HepG2 (cell line): ENCODE data around the gene ZNF865. TPM values are rescaled to one million over a fixed set of nuclear protein-coding genes. Genes with fewer than 3 reads are reported as not detected.

ENCODE experiments used
- ATRX ChIP-seq: sonication (generic); formaldehyde crosslinking; IDR thresholded peaks from 2 replicates; pipeline ENCODE4 v1.4.0; 2020; ENCODE audit warnings: missing genetic modification reagents, borderline replicate concordance
- DR1 ChIP-seq: sonication (generic); formaldehyde crosslinking; IDR thresholded peaks from 2 replicates; pipeline ENCODE4 v1.8.0; 2021; ENCODE audit warnings: mild to moderate bottlenecking, missing genetic modification reagents, inconsistent platforms
- EED ChIP-seq: sonication (generic); formaldehyde crosslinking; IDR thresholded peaks from 2 replicates; pipeline ENCODE4 v1.5.0; 2020; ENCODE audit warnings: mild to moderate bottlenecking, missing genetic modification reagents
- EZH2 ChIP-seq: conservative IDR thresholded peaks from 2 replicates; pipeline ENCODE4 v1.6.1; 2012; ENCODE audit warnings: mild to moderate bottlenecking, low read depth, low read length, moderate library complexity
- HIVEP1 ChIP-seq: sonication (generic); formaldehyde crosslinking; IDR thresholded peaks from 2 replicates; pipeline ENCODE4 v1.4.0; 2020; ENCODE audit warnings: mild to moderate bottlenecking, missing genetic modification reagents
- HNRNPUL1 ChIP-seq: fragments of 200-400 bp; formaldehyde crosslinking; IDR thresholded peaks from 2 replicates; pipeline ENCODE4 v1.6.1; 2017; ENCODE audit warnings: low read depth, mild to moderate bottlenecking, low read length, moderate library complexity
- LCORL ChIP-seq, 2 experiments: fragments of 450-650 bp in 1 of 2; sonication (generic) in 1 of 2; formaldehyde crosslinking in 1 of 2; IDR thresholded peaks; 2 replicates each; pipeline versions ENCODE4 v1.5.0 to v1.6.1; 2017 to 2020; ENCODE audit warnings: antibody characterized with exemption in 1 of 2, missing genetic modification reagents in 1 of 2
- MAFF ChIP-seq: IDR thresholded peaks from 2 replicates; pipeline ENCODE4 v1.6.1; 2011; ENCODE audit warnings: low read depth, low read length, improper control_type of control experiment
- POLR2G ChIP-seq: fragments of 200-400 bp; formaldehyde crosslinking; IDR thresholded peaks from 2 replicates; pipeline ENCODE4 v1.6.1; 2018; ENCODE audit warnings: mild to moderate bottlenecking, low read depth, low read length, moderate library complexity
- RFXANK ChIP-seq: IDR thresholded peaks from 2 replicates; pipeline ENCODE4 v1.6.1; 2016
- SAP130 ChIP-seq: IDR thresholded peaks from 2 replicates; pipeline ENCODE4 v1.6.1; 2016; ENCODE audit warnings: low read depth
- TP53 ChIP-seq: sonication (generic); formaldehyde crosslinking; conservative IDR thresholded peaks from 2 replicates; pipeline ENCODE4 v1.4.0; 2020; ENCODE audit warnings: missing genetic modification reagents
- ZFP90 ChIP-seq: sonication (generic); formaldehyde crosslinking; IDR thresholded peaks from 2 replicates; pipeline ENCODE4 v1.8.0; 2022; ENCODE audit warnings: missing genetic modification reagents, mild to moderate bottlenecking, inconsistent platforms, borderline replicate concordance
- ZMAT3 ChIP-seq: sonication (generic); formaldehyde crosslinking; conservative IDR thresholded peaks from 2 replicates; pipeline ENCODE4 v1.7.0; 2021; ENCODE audit warnings: missing genetic modification reagents
- ZNF564 ChIP-seq: sonication (generic); formaldehyde crosslinking; IDR thresholded peaks from 2 replicates; pipeline ENCODE4 v1.8.1; 2023; ENCODE audit warnings: mild to moderate bottlenecking, missing genetic modification reagents
- ZNF572 ChIP-seq: sonication (generic); formaldehyde crosslinking; IDR thresholded peaks from 2 replicates; pipeline ENCODE4 v1.5.1; 2020; ENCODE audit warnings: mild to moderate bottlenecking, missing genetic modification reagents
- ZNF652 ChIP-seq: IDR thresholded peaks from 2 replicates; pipeline ENCODE4 v1.6.1; 2016; ENCODE audit warnings: low read depth, borderline replicate concordance
- ZNF768 ChIP-seq: sonication (generic); formaldehyde crosslinking; IDR thresholded peaks from 2 replicates; pipeline ENCODE4 v1.4.0; 2020; ENCODE audit warnings: missing genetic modification reagents
- ZNF772 ChIP-seq: sonication (generic); formaldehyde crosslinking; IDR thresholded peaks from 2 replicates; pipeline ENCODE4 v1.5.0; 2020; ENCODE audit warnings: mild to moderate bottlenecking, missing genetic modification reagents
- ZNF782 ChIP-seq: sonication (generic); formaldehyde crosslinking; IDR thresholded peaks from 2 replicates; pipeline ENCODE4 v1.4.0; 2020; ENCODE audit warnings: missing genetic modification reagents, mild to moderate bottlenecking, borderline replicate concordance
- ZNF891 ChIP-seq: sonication (generic); formaldehyde crosslinking; IDR thresholded peaks from 2 replicates; pipeline ENCODE4 v1.5.0; 2020; ENCODE audit warnings: mild to moderate bottlenecking, missing genetic modification reagents
- polyA plus RNA-seq, 8 experiments: library from polyadenylated mRNA; depleted of rRNA in 3 of 8; stranded (reverse) in 7 of 8; unstranded in 1 of 8; fragments of >200 nt; fragmentation: Illumina TruSeq in 4 of 8; extraction: Trizol in 4 of 8; gene quantifications; 2 replicates each; pipeline versions ENCODE4 v1.2.1 to v1.2.3, GENCODE V29; 2011 to 2016; ENCODE audit warnings: low read depth in 4 of 8, missing spikeins in 1 of 8, mixed read lengths in 1 of 8; ENCODE audit not compliant: insufficient read depth in 1 of 8
- total RNA-seq, 5 experiments: library from RNA; depleted of rRNA; stranded (reverse); fragments of >200 nt; fragmentation: Illumina TruSeq; extraction: Trizol; gene quantifications; 2 replicates each; pipeline ENCODE4 v1.2.3, GENCODE V29; 2016; ENCODE audit warnings: low read depth in 1 of 5
- TF ChIP-seq, protein P1 (sequence below): sonication (generic); formaldehyde crosslinking; IDR thresholded peaks from 2 replicates; pipeline ENCODE4 v1.5.0; 2020; ENCODE audit warnings: mild to moderate bottlenecking, missing genetic modification reagents, moderate library complexity
- TF ChIP-seq, protein P2 (sequence below): sonication (generic); formaldehyde crosslinking; conservative IDR thresholded peaks from 2 replicates; pipeline ENCODE4 v1.4.0; 2020; ENCODE audit warnings: mild to moderate bottlenecking, missing genetic modification reagents, moderate library complexity
- TF ChIP-seq, protein P3 (sequence below): sonication (generic); formaldehyde crosslinking; IDR thresholded peaks from 2 replicates; pipeline ENCODE4 v1.8.1; 2023; ENCODE audit warnings: mild to moderate bottlenecking, moderate library complexity, missing genetic modification reagents

Gene ZNF865
- total and polyA plus RNA-seq, 2 of the 13 experiments (the other 11 are each of a cell fraction or from before 2014, with no cell fraction given) = 0.93 to 1.0 TPM

DNA sequence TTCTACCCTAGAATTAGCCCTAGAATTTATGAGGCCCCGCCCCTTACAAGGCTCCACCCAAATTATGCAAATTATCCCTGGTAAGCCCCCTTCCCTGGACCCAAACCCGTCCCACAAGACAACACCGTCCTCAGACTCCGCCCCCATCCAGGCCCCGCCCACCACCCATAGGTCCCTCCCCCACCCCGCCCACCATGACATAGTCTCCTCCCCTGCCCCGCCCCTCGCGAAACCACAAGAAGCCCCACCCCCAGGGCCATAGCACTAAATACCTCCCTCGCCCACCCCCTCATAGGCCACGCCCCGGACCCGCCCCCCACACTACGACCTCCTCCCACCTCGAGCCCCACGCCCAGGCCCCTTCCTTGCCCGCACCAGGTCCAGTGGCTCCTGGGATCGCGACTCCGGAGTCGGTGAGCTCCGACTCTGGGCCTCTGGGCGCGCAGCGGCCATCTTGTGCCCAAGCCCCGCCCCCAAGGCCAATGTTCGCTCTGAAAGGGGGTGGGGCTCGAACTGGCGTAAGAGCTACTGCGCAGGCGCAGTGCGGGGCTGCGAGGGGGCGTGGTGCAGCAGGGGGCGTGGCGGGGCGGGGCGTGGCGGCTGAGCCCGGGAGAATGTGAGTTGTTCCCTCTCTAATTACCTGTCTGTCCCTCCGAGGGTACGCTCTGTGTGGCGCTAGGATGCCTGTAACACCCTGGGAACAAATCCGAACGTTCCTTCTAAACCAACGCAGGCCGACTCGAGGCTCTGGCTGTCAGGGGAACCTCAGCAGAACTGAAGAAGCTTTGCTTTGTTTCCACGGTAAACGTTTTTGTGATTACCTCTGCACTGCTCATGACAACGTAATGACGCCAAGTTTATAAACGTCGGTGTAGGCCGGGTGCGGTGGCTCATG, 18.9 kb downstream of the ZNF865 start, which contains the start of gene ZNF784 (continued):
- TF ChIP-seq HNRNPUL1 = no peak
- no peak for TF ChIP-seq RFXANK
- TF ChIP-seq DR1 (CRISPR knock-in tag) = peak; percentile 50; the same call in 1 of the 2 replicates
- peak; percentile 20; the same call in 1 of the 2 replicates for TF ChIP-seq ZNF768 (CRISPR knock-in tag)
- TF ChIP-seq ZNF572 (CRISPR knock-in tag) = no peak
- peak; percentile 88 for TF ChIP-seq POLR2G
- TF ChIP-seq LCORL (IDR thresholded peaks at IDR 0.05) = no peak
- TF ChIP-seq LCORL (CRISPR knock-in tag; IDR thresholded peaks at IDR 0.05) = no peak
- TF ChIP-seq MAFF = no peak
- no peak for TF ChIP-seq ZFP90 (CRISPR knock-in tag)
- TF ChIP-seq EZH2 = no peak
- 0 out of 2 replicates have a peak, but pooled peaks have one; percentile 34 for TF ChIP-seq ZMAT3
- no peak for TF ChIP-seq ZNF652 (CRISPR knock-in tag)
- TF ChIP-seq SAP130 (CRISPR knock-in tag) = peak; percentile 69
- TF ChIP-seq, protein P1, sequence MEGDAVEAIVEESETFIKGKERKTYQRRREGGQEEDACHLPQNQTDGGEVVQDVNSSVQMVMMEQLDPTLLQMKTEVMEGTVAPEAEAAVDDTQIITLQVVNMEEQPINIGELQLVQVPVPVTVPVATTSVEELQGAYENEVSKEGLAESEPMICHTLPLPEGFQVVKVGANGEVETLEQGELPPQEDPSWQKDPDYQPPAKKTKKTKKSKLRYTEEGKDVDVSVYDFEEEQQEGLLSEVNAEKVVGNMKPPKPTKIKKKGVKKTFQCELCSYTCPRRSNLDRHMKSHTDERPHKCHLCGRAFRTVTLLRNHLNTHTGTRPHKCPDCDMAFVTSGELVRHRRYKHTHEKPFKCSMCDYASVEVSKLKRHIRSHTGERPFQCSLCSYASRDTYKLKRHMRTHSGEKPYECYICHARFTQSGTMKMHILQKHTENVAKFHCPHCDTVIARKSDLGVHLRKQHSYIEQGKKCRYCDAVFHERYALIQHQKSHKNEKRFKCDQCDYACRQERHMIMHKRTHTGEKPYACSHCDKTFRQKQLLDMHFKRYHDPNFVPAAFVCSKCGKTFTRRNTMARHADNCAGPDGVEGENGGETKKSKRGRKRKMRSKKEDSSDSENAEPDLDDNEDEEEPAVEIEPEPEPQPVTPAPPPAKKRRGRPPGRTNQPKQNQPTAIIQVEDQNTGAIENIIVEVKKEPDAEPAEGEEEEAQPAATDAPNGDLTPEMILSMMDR = peak; percentile 22; the same call in 1 of the 2 replicates
- TF ChIP-seq ZNF891 (CRISPR knock-in tag) = peak; percentile 65; the same call in 1 of the 2 replicates
- peak; percentile 34; the same call in 1 of the 2 replicates for TF ChIP-seq ZNF564
- TF ChIP-seq HIVEP1 = no peak
- TF ChIP-seq ATRX (CRISPR knock-in tag) = no peak
- TF ChIP-seq ZNF782 (CRISPR knock-in tag) = 0 out of 2 replicates have a peak, but pooled peaks have one; percentile 33
- TF ChIP-seq EED = peak; percentile 36; the same call in 1 of the 2 replicates
- TF ChIP-seq, protein P2, sequence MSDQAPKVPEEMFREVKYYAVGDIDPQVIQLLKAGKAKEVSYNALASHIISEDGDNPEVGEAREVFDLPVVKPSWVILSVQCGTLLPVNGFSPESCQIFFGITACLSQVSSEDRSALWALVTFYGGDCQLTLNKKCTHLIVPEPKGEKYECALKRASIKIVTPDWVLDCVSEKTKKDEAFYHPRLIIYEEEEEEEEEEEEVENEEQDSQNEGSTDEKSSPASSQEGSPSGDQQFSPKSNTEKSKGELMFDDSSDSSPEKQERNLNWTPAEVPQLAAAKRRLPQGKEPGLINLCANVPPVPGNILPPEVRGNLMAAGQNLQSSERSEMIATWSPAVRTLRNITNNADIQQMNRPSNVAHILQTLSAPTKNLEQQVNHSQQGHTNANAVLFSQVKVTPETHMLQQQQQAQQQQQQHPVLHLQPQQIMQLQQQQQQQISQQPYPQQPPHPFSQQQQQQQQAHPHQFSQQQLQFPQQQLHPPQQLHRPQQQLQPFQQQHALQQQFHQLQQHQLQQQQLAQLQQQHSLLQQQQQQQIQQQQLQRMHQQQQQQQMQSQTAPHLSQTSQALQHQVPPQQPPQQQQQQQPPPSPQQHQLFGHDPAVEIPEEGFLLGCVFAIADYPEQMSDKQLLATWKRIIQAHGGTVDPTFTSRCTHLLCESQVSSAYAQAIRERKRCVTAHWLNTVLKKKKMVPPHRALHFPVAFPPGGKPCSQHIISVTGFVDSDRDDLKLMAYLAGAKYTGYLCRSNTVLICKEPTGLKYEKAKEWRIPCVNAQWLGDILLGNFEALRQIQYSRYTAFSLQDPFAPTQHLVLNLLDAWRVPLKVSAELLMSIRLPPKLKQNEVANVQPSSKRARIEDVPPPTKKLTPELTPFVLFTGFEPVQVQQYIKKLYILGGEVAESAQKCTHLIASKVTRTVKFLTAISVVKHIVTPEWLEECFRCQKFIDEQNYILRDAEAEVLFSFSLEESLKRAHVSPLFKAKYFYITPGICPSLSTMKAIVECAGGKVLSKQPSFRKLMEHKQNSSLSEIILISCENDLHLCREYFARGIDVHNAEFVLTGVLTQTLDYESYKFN = 0 out of 2 replicates have a peak, but pooled peaks have one; percentile 22
- TF ChIP-seq ZNF772 (CRISPR knock-in tag) = 0 out of 2 replicates have a peak, but pooled peaks have one; percentile 47
- TF ChIP-seq TP53 (CRISPR knock-in tag) = no peak
- TF ChIP-seq, protein P3, sequence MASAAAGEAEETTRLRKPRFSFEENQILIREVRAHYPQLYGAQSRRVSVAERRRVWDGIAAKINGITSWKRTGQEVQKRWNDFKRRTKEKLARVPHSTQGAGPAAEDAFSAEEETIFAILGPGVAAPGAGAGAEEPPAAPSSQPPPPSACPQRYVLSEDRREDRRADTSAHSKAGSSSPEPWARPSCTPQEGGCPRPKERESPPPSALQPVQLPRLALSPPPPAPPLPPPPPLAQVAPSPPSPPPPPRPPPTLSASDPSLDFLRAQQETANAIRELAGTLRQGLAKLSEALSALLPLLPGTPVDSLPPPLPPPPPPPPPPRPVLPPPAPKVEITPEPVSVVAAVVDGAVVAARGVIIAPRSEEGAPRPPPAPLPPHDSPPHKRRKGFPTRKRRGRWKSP (CRISPR knock-in tag) = no peak; the same call in 1 of the 2 replicates
